ENCODE measurements around the gene ASCL2.
A peak's percentile ranks its signal among the peaks of the same experiment; 100 is the strongest.

ASCL2 gene

GRCh38 chr11:2271327-2272227, 1.2 kb upstream of the ASCL2 start:
- peak; percentile 38 for DNase-seq

GRCh38 chr11:2271077-2271326, 614 bp upstream of the ASCL2 start:
- no peak for DNase-seq

- peak; percentile 70 for DNase-seq
Observed at GRCh38 chr11:2269601-2270321, 627 bp downstream of the ASCL2 start.

GRCh38 chr11:2268729-2269600, 1.4 kb downstream of the ASCL2 start:
- peak; percentile 48 for DNase-seq

DNA sequence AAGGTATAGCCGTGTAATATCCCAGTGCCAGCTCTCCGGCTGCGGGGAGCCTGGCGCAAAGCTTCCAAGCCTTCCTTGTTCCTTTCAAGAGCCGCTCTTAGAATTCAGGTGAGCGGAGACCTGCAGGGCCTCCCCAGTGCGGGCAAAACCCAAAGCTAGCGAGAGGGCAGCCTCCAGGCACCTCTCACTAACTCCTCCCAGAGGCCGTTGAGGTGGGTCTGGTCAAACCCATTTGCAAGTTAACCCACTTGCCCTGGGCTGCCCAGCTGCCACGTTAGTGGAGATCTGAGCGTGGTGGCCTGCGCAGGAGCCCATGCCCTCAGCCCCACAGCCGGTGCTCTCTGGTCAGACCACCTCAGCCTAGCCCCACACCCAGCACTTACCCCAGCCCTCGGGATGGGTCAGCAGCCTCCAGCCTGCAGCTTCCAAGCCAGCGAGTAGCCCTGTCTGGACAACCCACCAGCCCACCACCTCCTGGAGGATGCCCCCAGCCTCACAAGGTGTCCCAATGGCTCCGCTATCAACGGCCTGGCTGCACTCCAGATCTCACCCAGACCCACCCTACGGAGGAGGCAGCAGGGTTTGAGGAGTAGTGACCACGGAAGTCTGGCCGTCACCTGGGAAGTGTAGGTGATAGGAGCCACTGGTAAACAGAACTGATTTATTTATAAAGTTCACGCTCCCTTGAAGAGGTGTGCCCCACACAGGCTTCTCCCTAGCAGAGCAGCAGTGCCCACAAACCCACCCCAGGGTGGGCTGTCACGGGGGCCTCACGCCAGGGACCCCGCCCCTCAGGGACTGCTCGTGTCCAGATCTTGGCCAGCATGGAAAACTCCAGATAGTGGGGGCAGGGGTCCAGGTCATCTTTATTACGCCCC, 2.3 kb downstream of the ASCL2 start:
- DNase-seq, result peak; percentile 39

DNA sequence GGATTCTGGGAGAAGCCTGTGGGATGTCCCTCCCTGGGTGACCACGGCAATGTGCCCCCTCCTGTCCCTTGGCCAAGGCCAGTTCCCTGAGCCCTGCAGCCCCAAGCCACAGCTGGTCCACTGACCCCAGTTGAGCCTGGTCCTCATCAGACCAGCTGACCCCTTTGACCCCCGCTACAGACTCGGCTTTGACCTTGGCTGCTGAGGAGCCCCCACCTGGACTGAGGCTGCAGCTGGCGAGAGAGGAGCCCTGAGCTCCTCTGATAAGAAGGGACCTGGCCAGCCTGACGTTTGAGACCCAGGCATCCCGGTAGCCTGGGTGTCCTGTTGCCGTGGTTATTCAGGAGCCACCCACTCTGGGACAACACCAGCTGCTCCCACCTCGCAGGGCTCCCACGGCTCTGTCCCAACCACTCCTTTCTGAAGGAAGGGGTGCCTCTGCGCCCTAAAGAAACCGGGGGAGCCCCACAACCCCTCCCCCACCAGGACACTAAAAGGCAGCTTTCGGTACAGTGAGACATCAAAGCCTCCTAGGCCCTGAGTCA, 3.0 kb downstream of the ASCL2 start:
- DNase-seq, result peak; percentile 30

DNA sequence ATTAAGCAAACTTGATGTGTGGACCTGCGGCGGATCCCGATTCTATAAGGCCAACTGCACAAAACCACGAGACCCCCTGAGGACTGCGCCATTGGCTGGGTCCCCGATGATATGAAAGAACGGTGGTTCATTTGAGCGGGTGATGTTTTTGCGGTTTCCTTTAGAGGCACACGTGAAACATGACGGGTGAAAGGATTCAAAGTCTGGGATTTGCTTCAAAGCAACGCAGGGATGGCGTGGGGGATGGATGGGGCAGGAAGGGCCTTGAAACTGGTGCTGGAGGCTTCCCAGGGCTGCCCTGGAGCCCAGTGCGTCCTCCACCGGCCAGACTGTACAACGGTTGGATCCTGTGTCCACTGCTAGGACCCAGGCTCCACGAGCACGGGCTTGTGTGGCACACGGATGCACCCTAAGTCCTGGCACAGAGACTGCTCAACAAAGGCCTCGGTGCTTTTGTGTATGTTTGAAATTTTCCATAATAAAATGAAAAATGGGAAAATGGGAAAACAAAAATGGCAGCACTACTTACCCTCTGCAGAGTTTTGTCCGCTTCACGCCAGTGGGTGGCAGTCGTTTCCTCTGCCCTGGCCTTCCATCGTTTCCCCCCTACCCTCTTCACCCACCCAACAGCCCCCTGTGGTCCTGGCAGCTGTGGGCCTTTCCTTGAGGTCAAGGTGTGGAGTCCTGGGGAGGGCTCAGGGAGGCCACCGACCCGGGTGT, 3.6 kb downstream of the ASCL2 start:
- peak; percentile 17 for DNase-seq

GRCh38 chr11:2265854-2266585, 4.4 kb downstream of the ASCL2 start:
- DNase-seq, result peak; percentile 27

GRCh38 chr11:2265396-2265795, 5.0 kb downstream of the ASCL2 start:
- peak; percentile 31 for DNase-seq

DNA sequence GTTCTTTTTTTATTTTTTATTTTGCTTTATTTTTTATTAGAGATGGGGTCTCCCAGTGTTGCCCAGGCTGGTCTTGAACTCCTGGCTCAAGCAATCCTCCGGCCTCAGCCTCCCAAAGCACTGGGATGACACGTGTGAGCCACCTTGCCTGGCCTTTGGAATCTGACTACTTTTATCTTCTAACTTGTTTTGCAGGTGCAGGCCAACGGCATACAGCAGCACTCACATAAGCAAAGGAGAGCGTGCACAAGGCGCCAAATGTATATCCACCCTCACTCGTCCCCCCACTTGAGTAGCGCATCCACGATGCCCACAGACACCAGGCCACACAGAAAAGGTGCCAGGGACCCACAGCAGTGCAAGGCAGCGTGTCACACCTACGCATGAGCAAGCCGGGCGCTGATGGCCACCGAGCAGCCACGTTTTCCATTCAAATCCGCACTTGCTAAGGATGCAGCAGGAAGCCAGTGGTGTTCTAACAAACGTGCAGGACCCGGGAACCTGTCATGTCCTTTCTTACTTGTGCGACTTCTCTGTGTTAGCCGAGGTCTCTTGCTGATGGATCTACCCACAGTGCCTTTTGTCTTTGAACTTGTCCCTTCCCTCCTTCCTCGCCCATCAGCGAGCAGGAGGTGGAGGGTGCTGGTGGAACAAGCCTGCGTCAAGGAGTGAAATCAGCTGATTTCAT, 5.9 kb downstream of the ASCL2 start:
- peak; percentile 11 for DNase-seq

- DNase-seq, result no peak
Observed at GRCh38 chr11:2263724-2264360, 6.5 kb downstream of the ASCL2 start.

DNA sequence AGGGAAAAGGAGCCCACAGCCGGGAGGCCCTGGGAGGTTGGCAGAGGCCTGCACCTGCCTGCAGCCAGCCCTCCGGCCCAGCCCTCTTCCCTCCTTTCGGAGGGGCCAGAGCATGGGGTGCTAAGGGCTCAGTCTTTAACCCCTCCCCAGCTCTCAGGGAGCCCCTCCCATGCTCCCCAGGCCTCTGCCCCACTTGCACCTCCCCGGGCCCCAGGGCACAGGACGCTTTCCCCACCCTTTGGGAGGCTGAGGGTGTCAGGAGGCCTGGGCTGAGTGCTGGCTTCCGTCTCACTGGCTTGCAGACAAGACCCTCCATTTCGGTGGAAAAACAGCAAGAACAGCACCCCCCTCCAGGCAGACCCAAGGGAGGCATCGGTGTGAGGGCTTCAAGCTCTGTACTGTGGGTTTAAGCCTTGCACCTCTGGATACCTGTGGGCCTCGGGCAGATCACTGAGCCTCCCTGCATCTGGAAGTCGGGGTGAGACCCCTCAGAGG, 7.3 kb downstream of the ASCL2 start:
- no peak for DNase-seq

- DNase-seq, result no peak
Observed at GRCh38 chr11:2262301-2263070, 7.9 kb downstream of the ASCL2 start.

DNA sequence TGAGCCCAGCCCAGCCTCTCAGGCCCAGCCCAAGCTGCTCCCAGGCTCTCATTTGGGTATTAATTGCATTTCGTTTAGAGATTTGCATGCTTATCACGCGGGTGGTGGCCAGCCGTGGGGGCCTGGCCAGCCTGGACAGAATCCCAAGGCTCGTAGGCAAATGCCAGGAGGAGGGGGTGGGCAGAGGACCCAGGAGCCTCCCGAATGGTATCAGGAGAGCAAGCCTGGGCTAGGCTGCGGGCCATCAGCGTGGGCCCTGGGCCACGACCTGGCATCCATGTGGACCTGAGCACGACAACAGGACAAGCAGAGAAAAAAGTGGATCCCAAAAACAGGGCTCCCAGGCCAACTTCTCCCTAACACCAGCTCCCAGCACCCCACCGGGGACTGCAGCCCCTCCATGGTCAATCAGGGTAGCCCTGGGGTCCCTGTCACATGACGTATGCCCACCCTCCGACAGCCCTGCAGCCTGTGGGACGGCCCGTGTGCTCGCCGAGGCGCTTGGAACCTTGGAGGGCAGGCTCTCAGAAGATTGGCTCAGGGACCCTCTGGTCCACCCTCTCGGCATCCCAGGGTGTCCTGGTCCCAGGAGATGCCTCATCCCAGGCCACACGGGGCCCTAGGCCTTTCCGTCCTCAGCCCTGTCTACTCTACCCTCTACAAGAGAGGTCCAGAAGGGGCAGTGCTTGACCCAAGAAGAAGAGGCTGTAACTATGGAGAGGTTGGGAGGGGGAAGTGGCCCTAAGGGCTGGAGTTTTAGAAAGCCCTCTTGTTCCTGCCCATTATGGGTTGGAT, 8.8 kb downstream of the ASCL2 start:
- DNase-seq, result no peak

DNA sequence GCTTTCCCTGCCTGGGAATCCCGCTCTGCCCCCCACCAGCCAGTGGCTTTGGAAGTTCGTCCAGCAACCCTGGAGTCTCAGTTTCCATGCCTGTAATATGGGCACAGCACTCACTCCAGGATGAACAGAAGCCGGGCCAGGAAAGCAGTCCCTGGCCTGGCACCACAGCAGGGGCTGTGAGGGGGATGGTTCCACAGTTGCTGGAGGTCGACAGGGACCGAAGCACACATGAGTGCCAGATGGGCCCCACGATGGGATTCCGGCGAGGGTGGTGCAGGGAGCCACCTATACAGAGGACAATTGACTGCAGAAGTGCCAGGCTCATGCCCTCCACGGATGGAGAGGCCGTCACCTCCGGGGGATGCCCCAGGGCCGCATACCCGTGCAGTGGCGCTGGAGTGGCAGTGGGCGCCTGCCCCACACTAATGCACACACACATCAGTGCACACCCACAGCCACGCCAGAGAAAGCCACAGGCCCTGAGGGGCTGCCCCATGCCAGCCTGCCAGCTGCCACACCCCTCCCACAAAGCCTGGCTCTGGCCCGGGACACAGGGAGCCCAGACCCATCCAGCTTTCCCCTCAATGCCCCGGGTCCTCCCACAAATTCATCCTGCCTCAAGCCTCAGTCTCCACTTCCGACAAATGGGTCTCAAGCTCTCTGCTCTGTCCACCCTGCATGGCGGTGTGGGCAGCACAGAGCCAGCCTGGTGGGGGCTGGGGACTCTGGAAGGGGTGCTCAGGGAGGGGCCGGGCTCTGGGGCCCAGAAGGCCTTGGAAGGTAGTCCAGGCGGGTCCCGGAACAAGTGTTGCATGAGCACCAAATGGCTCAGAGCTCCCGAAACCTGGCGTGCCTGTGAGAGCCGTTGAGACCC, 9.7 kb downstream of the ASCL2 start:
- no peak for DNase-seq

DNA sequence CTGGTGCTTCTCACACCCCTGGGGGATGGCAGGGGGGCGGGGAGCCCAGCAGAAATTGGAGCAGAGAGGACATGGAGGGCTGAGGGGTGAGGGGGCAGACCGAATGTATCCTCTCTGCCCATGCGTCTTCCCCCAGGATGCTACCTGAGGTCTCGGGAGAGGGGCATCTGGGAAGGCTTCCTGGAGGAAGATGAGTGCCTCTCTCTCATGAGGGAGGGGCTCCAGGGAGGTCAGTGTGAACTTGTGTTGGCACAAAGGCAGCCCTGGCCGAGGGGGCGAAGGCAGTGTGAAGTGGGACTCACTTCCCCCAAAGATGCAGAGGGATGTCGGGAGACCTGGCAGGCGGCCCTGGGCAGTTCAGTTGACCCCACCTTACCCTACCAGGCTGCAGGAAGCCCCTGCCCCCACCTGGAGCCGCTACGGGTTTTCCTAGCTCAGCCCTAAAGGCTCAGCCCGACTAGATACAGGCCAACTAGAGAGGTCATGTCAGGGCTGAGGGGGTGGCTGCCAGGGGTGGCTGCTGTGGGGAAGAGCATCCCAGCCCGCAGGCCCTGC, 10.4 kb downstream of the ASCL2 start:
- no peak for DNase-seq

All from right forelimb (tissue), 1 donor.